GM12878 (cell line): ENCODE data around the gene PTPN21.

Experiments used
- CHD2 ChIP-seq: IDR thresholded peaks from 2 replicates; pipeline ENCODE4 v1.6.1; 2011; ENCODE audit warnings: low read depth, low read length, improper control_type of control experiment, borderline replicate concordance
- GABPA ChIP-seq: IDR thresholded peaks from 2 replicates; pipeline ENCODE4 v1.6.1; 2014; ENCODE audit warnings: antibody characterized with exemption, low read depth, mild to moderate bottlenecking, inconsistent platforms
- KDM1A ChIP-seq: fragments of 200-600 bp; sonication (generic); IDR thresholded peaks from 2 replicates; pipeline ENCODE4 v1.6.1; 2016; ENCODE audit warnings: borderline replicate concordance
- MXI1 ChIP-seq: fragments of 150-350 bp; IDR thresholded peaks from 2 replicates; pipeline ENCODE4 v1.6.1; 2011; ENCODE audit warnings: low read depth, mild to moderate bottlenecking, inconsistent platforms, low read length, improper control_type of control experiment
- MYB ChIP-seq: fragments of 150-350 bp; IDR thresholded peaks from 2 replicates; pipeline ENCODE4 v1.6.1; 2014; ENCODE audit warnings: mild to moderate bottlenecking, low read depth, low read length, borderline replicate concordance
- POLR2A ChIP-seq: IDR thresholded peaks from 2 replicates; pipeline ENCODE4 v1.6.1; 2011; ENCODE audit warnings: low read depth, mild to moderate bottlenecking, low read length
- RAD21 ChIP-seq: IDR thresholded peaks from 2 replicates; pipeline ENCODE4 v1.6.1; 2011; ENCODE audit warnings: mild to moderate bottlenecking, low read depth, low read length, moderate library complexity; ENCODE audit not compliant: insufficient read depth
- SUPT20H ChIP-seq: IDR thresholded peaks from 2 replicates; pipeline ENCODE4 v1.6.1; 2011; ENCODE audit warnings: low read depth, mild to moderate bottlenecking, low read length, moderate library complexity, borderline replicate concordance; ENCODE audit not compliant: control insufficient read depth
- TCF12 ChIP-seq: IDR thresholded peaks from 2 replicates; pipeline ENCODE4 v1.6.1; 2011; ENCODE audit warnings: low read depth, mild to moderate bottlenecking, low read length
- ZSCAN29 ChIP-seq: fragments of 450-650 bp; IDR thresholded peaks from 2 replicates; pipeline ENCODE4 v1.6.1; 2017; ENCODE audit warnings: mild to moderate bottlenecking, moderate library complexity
- TF ChIP-seq, protein P1 (sequence below), 3 experiments: IDR thresholded peaks in 2 of 3; conservative IDR thresholded peaks in 1 of 3; 2 replicates each; pipeline ENCODE4 v1.5.1; 2011; ENCODE audit warnings: low read depth in 3 of 3, low read length in 3 of 3, mild to moderate bottlenecking in 3 of 3, control low read depth in 2 of 3, moderate library complexity in 2 of 3, inconsistent platforms in 1 of 3, mixed read lengths in 1 of 3; ENCODE audit not compliant: control insufficient read depth in 2 of 3, insufficient read depth in 1 of 3; ENCODE audit errors: extremely low read depth in 1 of 3
- TF ChIP-seq, protein P2 (sequence below): IDR thresholded peaks from 2 replicates; pipeline ENCODE4 v1.6.1; 2011; ENCODE audit warnings: borderline replicate concordance, low read depth, mild to moderate bottlenecking, moderate library complexity, mixed read lengths, low read length; ENCODE audit not compliant: insufficient read depth; ENCODE audit errors: extremely low read length

DNA sequence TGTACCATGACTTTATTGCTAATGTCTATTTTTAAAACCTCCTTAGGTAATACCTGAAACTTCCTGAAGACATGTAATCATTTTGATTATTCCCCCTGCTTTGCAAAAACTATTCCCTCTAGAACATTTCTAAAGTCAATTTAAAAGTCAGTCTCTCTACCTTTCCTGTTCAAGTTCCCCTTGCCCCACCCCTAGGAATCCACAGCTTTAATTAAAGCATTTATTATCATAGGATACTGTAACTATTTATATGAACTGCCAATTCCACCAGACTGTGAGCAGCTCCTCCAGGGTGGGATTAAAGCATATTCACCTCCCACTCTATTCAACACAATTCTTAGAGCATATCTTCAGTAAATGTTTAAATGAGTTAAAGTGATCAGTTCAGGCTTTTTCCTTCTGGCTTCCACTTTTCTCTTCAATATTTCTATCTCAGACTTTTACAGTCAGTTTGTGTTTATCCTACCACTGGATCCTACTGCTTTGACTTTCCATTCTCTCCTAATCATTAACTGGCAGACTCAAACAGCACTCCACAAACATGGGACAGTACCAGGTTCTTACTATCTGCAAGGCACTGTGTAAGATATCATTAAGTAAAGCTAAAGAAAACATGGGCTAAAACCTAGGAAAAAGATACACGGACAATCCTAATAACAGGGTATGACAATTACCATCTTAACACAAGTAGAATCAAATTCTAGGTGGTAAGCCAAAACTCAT lies 39.1 kb downstream of the PTPN21 start:
- TF ChIP-seq CHD2 (no peak), RAD21 (no peak), POLR2A (no peak), MXI1 (no peak), SUPT20H (no peak), ZSCAN29 (no peak), TCF12 (no peak), MYB (no peak), GABPA (no peak), KDM1A (no peak)
- TF ChIP-seq, protein P1, sequence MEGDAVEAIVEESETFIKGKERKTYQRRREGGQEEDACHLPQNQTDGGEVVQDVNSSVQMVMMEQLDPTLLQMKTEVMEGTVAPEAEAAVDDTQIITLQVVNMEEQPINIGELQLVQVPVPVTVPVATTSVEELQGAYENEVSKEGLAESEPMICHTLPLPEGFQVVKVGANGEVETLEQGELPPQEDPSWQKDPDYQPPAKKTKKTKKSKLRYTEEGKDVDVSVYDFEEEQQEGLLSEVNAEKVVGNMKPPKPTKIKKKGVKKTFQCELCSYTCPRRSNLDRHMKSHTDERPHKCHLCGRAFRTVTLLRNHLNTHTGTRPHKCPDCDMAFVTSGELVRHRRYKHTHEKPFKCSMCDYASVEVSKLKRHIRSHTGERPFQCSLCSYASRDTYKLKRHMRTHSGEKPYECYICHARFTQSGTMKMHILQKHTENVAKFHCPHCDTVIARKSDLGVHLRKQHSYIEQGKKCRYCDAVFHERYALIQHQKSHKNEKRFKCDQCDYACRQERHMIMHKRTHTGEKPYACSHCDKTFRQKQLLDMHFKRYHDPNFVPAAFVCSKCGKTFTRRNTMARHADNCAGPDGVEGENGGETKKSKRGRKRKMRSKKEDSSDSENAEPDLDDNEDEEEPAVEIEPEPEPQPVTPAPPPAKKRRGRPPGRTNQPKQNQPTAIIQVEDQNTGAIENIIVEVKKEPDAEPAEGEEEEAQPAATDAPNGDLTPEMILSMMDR (IDR thresholded peaks at IDR 0.05 in 2 of 3, conservative IDR thresholded peaks at IDR 0.05 in 1 of 3; ENCODE audit: control insufficient read depth in 2 of 3, extremely low read depth in 1 of 3, insufficient read depth in 1 of 3, low read depth in 3 of 3, low read length in 3 of 3): no peak
- TF ChIP-seq, protein P2, sequence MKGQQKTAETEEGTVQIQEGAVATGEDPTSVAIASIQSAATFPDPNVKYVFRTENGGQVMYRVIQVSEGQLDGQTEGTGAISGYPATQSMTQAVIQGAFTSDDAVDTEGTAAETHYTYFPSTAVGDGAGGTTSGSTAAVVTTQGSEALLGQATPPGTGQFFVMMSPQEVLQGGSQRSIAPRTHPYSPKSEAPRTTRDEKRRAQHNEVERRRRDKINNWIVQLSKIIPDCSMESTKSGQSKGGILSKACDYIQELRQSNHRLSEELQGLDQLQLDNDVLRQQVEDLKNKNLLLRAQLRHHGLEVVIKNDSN: no peak
